ENCODE data around the gene CCDC181. TPM values are rescaled to one million over a fixed set of nuclear protein-coding genes. Genes with fewer than 3 reads are reported as not detected.

The CCDC181 gene
- 2.4 and 3.7 TPM in 2 replicates for total RNA-seq (2021; fragmentation: NEBNext Ultra II Directional; extraction: Animal tissue kit (Norgen Biotek cat#: 25700))
- polyA plus RNA-seq (2011; rRNA removed), result 0.39 and 1.2 TPM in 2 replicates
- 1.9 TPM for polyA plus RNA-seq (2011; cell fraction: cytosol; rRNA removed)
- 1.2 TPM for polyA plus RNA-seq (2011; cell fraction: nucleus; rRNA removed)
- polyA plus RNA-seq (2012, experiment 1 of 2), result 2.7 to 5.5 TPM (median 2.9 TPM) in 4 replicates
- polyA plus RNA-seq (2012, experiment 2 of 2), result 0.33 TPM
- 5.6 TPM for polyA plus RNA-seq (2013, experiment 1 of 2)
- 5.6 TPM for polyA plus RNA-seq (2013, experiment 2 of 2)
- 0.54 and 1.00 TPM in 2 replicates for polyA minus RNA-seq (2011; rRNA and poly(A)+ RNA removed)
- polyA minus RNA-seq (2011; cell fraction: cytosol; rRNA and poly(A)+ RNA removed), result 1.2 TPM
- 3.6 TPM for polyA minus RNA-seq (2011; cell fraction: nucleus; rRNA and poly(A)+ RNA removed)
- long read RNA-seq, experiment 1, partial matches to known transcripts, result 1 of 1 reads
- long read RNA-seq, experiment 1, other reads (novel, unspliced or antisense), result 0 of 1 reads
- long read RNA-seq, experiment 2, transcript CCDC181-202 (6 exons, 1,860 nt), result major isoform, 7 of 16 reads
- long read RNA-seq, experiment 2, partial matches to known transcripts, result 2 of 16 reads
- long read RNA-seq, experiment 2, other reads (novel, unspliced or antisense), result 4 of 16 reads

DNA sequence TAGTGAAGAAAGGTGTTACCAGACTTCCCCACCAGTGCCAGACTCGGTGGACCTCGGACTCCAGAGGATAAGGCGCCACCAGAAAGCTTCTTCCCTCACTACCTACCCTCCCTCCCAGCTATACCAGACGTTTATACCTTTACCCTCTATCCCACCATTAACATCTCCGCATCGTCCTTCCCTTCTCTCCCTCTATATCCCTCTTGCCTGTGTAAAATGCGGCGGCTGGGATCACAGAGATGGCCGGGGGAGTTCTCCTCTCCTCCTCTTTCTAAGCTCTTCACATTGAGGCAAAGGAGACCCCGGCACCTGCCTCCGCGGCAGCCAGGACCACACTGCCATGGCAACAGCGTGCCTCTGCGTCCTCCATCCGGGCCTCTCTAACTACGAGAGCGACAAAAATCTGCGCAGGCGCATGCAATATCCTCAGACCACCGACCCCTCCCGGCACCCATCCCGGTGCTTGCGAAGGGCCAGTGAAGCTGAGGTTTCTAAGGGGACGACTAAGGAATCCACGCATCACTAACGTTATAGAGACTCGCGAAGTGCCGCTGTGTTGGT, at the start of gene CCDC181:
CCDC181 (minus strand) TSS at position 394 of the 561 bp plus-strand sequence. CDS start 2,547 bp downstream, outside the sequence.
- Histone ChIP-seq H3K9me3 (ENCODE audit: insufficient read depth in 2 of 2, low read depth in 1 of 2, low read length in 1 of 2) (no peaks in the 10 kb centered on the region), H3K79me2 (ENCODE audit: control insufficient read depth in 1 of 2, insufficient read depth in 2 of 2, low read length in 2 of 2) (no peaks in the 10 kb centered on the region), H3K4ac (replicated peaks; ENCODE audit: insufficient read length, low read depth, low read length) (no peak within 1 kb of the TSS), H3K4me2 (ENCODE audit: insufficient read depth in 1 of 2, low read depth in 2 of 2, low read length in 2 of 2) (peak within 1 kb of the TSS; percentile 71 to 80), H4K91ac (replicated peaks; ENCODE audit: insufficient read length, low read length) (no peak within 1 kb of the TSS), H3K18ac (ENCODE audit: extremely low read depth, low read length) (no peak within 1 kb of the TSS; the same call in 1 of the 2 replicates), H2BK120ac (replicated peaks; ENCODE audit: low read depth, low read length) (no peak within 1 kb of the TSS), H2BK15ac (ENCODE audit: low read length) (no peak within 1 kb of the TSS), H3K27ac (ENCODE audit: low read depth, low read length) (no peak within 1 kb of the TSS), H3K56ac (replicated peaks; ENCODE audit: insufficient read length, low read depth, low read length) (no peak within 1 kb of the TSS), H3K23me2 (ENCODE audit: low read depth, low read length) (0 out of 2 replicates have a peak, but pooled peaks cover 3% of the 10 kb centered on the region), H3K79me1 (ENCODE audit: low read depth, low read length) (no peaks in the 10 kb centered on the region), H4K5ac (ENCODE audit: insufficient read length, low read depth, low read length) (no peak within 1 kb of the TSS), H3K23ac (ENCODE audit: insufficient read length) (no peak within 1 kb of the TSS), H3K4me1 (replicated peaks in 1 of 4; ENCODE audit: control insufficient read depth in 3 of 4, insufficient read depth in 4 of 4, low read length in 3 of 4) (no peaks in the 10 kb centered on the region), H2BK20ac (ENCODE audit: low read length) (no peak within 1 kb of the TSS), H3K9ac (replicated peaks in 1 of 4; ENCODE audit: extremely low read depth in 1 of 4, low read depth in 3 of 4, low read length in 3 of 4) (peak within 1 kb of the TSS in 1 of 4 experiments; percentile 42; a peak in 1 of 7 replicates), H2AK5ac (ENCODE audit: low read depth, low read length) (no peak within 1 kb of the TSS), H2AFZ (ENCODE audit: low read length) (peak within 1 kb of the TSS; percentile 95), H2BK12ac (ENCODE audit: low read depth, low read length) (no peak within 1 kb of the TSS), H4K20me1 (replicated peaks in 1 of 2; ENCODE audit: control insufficient read depth in 1 of 2, insufficient read depth in 2 of 2, low read length in 2 of 2) (no peaks in the 10 kb centered on the region), H3K4me3 (ENCODE audit: extremely low read depth in 1 of 4, insufficient read depth in 2 of 4, low read depth in 3 of 4, low read length in 4 of 4) (peak within 1 kb of the TSS; percentile 66 to 79 (median 71)), H3K36me3 (ENCODE audit: control insufficient read depth in 2 of 4, insufficient read depth in 4 of 4, low read length in 3 of 4) (no peaks in the 10 kb centered on the region), H2BK5ac (ENCODE audit: low read depth, low read length) (no peak within 1 kb of the TSS; the same call in 1 of the 2 replicates), H3K14ac (ENCODE audit: insufficient read length) (no peak within 1 kb of the TSS), H3K27me3 (replicated peaks in 1 of 4; ENCODE audit: control insufficient read depth in 3 of 4, extremely low read depth in 1 of 4, insufficient read depth in 3 of 4, low read length in 3 of 4) (no peaks in the 10 kb centered on the region; a peak in 1 of 7 replicates), H4K8ac (ENCODE audit: extremely low read depth, insufficient read depth, low read length) (no peak within 1 kb of the TSS)
- CTCF ChIA-PET (ENCODE audit: partially characterized antibody), result interaction anchor here (1.2 to 2.2 kb wide), 4 partner anchors 9 to 879 kb away, joined by 3 to 7 read pairs (median 5); no protein-coding TSS in a partner anchor
- peak; percentile 95 for FAIRE-seq
- DNase-seq (ENCODE audit: low read depth in 1 of 2, low spot score in 2 of 2), result peak; percentile 73 to 88
- 1% methylated on average over 24 of the region's 29 CpGs; no CpG with 5 or more reads in 1 of the 2 experiments for WGBS, 2 experiments (ENCODE audit: extremely low coverage in 1 of 2, insufficient coverage in 1 of 2, insufficient read length in 1 of 2, insufficient replicate concordance in 2 of 2, low coverage in 1 of 2, low lambda C conversion rate in 2 of 2, missing lambda C conversion rate in 1 of 2)
- POLR2A ChIA-PET (ENCODE audit: partially characterized antibody), result interaction anchor here (1.2 to 1.7 kb wide), 3 partner anchors 8 to 59 kb away, joined by 3 to 6 read pairs (median 3); partner anchors contain the start of gene SLC19A2
- TF ChIP-seq FOSL1 (IDR thresholded peaks at IDR 0.05; ENCODE audit: insufficient read depth, low read depth, low read length) (no peak), SP1 (IDR thresholded peaks at IDR 0.05; ENCODE audit: low read depth, low read length) (no peak), TAF1 (IDR thresholded peaks at IDR 0.05; ENCODE audit: low read depth, low read length) (peak; percentile 60; the same call in 1 of the 2 replicates), SP2 (IDR thresholded peaks at IDR 0.05; ENCODE audit: low read length) (no peak)
- TF ChIP-seq, protein P1, sequence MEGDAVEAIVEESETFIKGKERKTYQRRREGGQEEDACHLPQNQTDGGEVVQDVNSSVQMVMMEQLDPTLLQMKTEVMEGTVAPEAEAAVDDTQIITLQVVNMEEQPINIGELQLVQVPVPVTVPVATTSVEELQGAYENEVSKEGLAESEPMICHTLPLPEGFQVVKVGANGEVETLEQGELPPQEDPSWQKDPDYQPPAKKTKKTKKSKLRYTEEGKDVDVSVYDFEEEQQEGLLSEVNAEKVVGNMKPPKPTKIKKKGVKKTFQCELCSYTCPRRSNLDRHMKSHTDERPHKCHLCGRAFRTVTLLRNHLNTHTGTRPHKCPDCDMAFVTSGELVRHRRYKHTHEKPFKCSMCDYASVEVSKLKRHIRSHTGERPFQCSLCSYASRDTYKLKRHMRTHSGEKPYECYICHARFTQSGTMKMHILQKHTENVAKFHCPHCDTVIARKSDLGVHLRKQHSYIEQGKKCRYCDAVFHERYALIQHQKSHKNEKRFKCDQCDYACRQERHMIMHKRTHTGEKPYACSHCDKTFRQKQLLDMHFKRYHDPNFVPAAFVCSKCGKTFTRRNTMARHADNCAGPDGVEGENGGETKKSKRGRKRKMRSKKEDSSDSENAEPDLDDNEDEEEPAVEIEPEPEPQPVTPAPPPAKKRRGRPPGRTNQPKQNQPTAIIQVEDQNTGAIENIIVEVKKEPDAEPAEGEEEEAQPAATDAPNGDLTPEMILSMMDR (IDR thresholded peaks at IDR 0.05; ENCODE audit: control extremely low read depth in 1 of 3, insufficient read depth in 1 of 3, low read depth in 1 of 3, low read length in 3 of 3), result no peak
